GM10266 (cell line): ENCODE results near the gene MACO1.

Experiments
- DNase-seq: peaks from one replicate; pipeline ENCODE4 v3.0.0; 2012; ENCODE audit errors: extremely low spot score
- CTCF ChIP-seq: IDR thresholded peaks from 2 replicates; pipeline ENCODE4 v1.5.1; 2012; ENCODE audit warnings: mild to moderate bottlenecking, low read depth; ENCODE audit not compliant: control insufficient read depth, insufficient read depth; ENCODE audit errors: missing control alignments

MACO1 gene

DNA sequence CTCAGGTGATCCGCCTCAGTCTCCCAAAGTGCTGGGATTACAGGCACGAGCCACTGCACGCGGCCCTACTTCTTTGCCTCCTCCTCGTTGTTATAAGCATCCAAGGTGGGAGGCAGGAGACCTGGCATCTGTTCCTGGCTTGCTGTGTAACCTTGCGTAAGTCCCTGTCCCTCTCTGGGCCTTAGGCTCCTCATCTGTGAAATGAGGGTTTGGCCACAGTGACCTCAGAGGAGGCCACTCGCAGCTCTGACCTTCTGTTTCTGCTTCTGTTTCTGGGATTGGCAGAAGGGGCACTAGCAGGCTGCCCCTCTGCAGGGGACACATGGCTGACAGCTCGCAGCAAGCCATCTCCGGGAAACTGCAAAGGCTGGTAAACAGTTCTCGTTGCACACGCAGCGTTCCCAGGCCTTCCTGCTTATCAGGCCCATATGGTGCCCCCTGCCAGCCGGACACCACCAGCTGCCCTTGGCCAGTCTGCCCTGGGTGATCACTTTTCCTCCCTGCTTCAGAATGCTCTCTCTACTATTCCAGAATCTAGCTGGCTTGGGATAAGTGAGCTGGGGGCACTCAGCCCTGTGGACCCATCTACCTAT, 110.1 kb downstream of the MACO1 start:
- TF ChIP-seq CTCF = no peak
- DNase-seq = no peak

GRCh38 chr1:25541425-25541824, 110.7 kb downstream of the MACO1 start:
- DNase-seq = no peak
- no peak for TF ChIP-seq CTCF

DNA sequence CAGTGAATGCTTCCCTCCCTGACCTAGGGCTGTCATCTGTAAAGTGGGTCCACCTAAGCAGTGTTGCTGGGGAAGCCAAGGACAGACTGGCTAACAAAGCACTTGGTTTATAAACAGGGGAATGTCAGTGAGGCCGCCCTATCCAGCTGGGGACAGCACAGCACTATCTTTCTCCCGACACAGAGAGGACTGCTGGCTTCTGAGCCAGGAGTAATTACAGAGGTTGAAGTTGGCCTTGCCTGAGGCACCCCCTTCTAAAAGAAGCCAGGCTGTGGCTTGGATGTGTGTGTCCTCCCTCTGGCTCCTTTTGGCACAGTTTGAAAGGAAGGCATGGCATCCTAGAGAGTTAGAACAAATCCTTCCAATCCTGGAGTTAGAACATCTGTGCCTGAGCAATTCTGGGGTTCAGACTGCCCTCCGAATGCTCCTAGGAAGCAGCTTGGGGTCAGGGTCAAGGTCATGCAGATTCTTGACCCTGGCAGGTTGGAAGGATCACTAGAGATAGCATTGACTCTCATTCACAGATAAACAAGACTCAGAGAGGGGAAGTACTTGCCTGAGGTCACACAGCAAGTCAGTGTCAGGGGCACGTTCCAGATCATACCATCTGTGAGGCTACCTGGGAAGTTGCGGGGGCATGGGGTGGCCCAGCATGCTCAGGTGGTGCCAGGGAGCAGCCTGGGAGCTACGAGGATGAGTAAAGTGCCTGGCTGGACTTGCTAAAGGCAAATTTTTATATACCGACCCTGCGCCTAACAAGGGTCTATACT, 111.4 kb downstream of the MACO1 start:
- no peak for TF ChIP-seq CTCF

GRCh38 chr1:25543005-25543424, 112.3 kb downstream of the MACO1 start:
- no peak for TF ChIP-seq CTCF

More for the DNA sequence above, 111.4 kb downstream of the MACO1 start:
- DNase-seq = no peak

GRCh38 chr1:25543425-25544242, 112.9 kb downstream of the MACO1 start, which contains the start of gene LDLRAP1:
Gene LDLRAP1, plus strand, starts transcription at chr1:25543606. Its CDS starts 93 bp downstream, at chr1:25543699.
- DNase-seq = peak; percentile 94

More at GRCh38 chr1:25543005-25543424, 112.3 kb downstream of the MACO1 start:
- DNase-seq = no peak

DNA sequence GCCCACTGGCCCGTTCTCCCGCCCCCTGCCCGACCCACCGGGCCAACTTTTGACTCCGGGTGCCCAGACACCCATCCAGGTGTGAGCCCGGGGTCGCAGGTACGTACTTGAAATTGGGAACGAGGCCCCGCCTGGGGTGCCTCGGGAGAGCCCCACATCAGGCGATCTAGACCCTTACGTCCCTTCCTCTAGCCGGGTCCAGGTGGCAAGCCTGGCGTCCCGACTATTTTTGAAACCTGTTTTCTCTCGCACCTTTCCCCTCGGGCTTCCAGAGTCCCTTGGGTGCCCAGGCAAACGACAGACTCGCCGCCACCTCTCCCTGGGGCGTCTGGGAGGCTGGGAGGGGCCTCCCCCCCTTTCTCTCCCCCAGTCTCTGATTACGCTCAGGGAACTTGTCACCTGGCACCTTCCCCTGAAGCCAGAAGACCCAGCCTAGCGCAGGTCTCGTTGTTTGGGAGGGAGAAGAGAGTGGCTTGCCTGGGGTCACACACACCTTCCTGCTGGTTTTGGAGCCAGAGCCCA, 113.6 kb downstream of the MACO1 start:
- no peak for DNase-seq
- no peak for TF ChIP-seq CTCF

More at GRCh38 chr1:25543425-25544242, 112.9 kb downstream of the MACO1 start, which contains the start of gene LDLRAP1:
- TF ChIP-seq CTCF = no peak
